GM04503 (cell line): ENCODE data around the gene CCDC93.

ENCODE experiments used
- DNase-seq: peaks from one replicate; pipeline ENCODE4 v3.0.0-alpha.2; 2012; ENCODE audit warnings: low read depth

Gene CCDC93

DNA sequence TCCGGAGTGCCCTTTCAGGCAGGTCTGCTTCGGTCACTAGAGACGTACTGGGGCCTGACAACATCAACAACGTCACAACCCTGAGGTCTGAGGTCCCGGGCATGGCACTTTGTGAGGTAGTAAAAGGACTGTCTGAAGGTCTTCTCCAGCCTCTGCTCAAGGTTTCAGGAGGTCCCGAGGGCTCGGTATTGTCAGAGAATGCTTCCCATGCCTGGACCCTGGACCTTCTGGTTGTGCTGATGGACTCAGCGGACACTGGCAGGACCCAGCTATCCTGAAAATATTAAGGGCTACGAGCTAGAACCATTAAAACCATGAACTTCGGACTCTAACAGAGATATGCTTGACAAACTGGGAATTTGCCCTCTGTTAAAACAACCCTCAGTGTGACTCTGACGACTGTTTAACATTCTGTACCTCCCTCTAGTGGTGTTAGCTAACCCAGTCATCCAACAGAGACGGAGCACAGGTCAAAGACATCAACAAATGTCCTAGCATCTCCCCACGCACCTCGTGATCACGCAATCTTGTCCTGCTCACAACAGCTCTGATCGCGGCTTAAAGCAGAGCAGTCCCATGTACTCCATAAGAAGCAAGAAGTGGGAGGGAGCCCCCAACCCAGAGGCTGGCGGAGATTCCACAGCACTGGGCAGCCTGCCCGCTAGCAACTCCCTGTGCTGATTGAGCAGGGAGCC lies 96.5 kb downstream of the CCDC93 start:
- DNase-seq, result no peak

DNA sequence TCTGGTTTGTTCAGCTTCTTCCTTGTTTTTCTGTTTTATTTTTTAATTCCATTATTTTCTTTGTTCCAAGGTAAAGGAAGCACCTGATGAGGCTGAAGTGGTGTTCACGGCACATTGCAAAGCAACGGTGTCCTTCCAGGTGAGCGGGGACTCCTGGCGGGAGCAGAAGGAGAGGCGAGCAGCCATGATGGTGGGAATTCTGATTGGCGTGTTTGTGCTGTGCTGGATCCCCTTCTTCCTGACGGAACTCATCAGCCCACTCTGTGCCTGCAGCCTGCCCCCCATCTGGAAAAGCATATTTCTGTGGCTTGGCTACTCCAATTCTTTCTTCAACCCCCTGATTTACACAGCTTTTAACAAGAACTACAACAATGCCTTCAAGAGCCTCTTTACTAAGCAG lies 110.9 kb downstream of the CCDC93 start:
- no peak for DNase-seq

DNA sequence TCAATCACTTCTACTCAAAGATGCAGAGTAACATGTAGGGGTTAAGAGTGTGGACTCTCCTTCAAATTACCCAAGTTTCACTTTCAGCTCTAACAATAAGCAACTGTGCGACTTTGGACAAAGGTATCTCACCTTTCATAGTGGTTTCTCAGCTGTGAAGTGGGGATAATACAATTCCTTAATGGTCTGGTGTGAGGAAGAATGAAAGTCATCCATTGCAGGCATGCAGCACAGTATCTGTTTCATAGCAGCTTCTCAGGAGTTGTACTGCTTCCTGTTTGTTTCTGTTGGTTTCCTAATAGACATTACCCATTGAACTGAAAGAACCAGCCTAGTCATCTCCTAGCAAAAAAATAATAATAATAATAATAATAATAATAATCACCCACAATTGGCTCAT lies 125.0 kb downstream of the CCDC93 start:
- DNase-seq, result no peak

DNA sequence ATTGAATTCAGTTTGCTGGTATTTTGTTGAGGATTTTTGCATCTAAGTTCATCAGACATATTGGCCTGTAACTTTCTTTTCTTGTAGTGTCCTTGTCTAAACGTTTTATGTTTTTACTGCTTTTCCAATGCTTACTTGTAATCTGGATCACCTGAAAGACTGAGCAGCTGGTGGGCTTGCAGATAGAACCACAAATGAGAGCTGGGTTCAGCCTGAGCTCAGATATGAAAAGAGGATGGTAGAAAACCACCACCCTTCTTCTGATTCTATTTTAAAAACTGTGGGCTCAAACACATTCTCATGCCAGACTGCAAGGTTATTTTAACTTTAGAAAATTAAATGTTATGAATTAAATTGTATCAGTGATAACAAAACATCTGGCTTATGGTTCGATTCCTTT lies 128.6 kb downstream of the CCDC93 start:
- no peak for DNase-seq

DNA sequence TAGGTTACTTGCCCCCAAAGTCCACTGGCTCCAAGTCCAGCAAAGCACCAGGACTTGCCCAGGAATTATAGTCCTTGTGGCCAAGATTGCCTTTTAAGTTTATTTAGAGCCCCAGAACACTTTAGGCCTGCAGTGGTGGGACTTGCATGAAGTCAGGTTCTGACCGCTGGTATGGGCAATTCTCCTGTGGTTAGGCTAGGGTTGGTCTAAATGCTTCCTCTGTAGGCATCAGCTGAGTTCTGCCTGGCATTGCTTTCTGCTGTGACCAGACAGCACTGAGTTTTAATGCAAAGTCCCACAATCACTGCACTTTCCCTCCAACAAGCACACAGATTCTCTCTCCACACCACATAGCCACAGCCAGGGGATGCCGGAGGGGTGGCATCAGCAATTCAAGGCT lies 134.9 kb downstream of the CCDC93 start:
- DNase-seq, result no peak

DNA sequence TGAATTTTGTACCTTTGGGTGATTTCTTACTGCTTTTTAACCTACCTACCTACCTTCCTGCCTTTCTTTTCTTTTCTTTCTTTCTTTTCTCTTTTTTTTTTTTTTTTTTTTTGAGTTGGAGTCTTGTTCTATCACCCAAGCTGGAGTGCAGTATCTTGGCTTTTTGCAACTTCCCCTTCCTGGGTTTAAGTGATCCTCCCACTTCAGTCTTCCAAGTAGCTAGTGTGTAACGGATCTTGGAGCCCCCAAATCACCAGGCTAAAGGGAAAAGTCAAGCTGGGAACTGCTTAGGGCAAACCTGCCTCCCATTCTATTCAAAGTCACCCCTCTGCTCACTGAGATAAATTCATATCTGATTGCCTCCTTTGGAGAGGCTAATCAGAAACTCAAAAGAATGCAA lies 138.1 kb downstream of the CCDC93 start:
- no peak for DNase-seq
